IMR-90 (cell line): ENCODE results near the gene MALRD1. TPM values are rescaled to one million over a fixed set of nuclear protein-coding genes. Genes with fewer than 3 reads are reported as not detected.

Experiments used
- ATAC-seq: fragments of 200-7000 bp; cut with Tn5 transposase; 2 replicates; pipeline ENCODE4 v1.9.1; 2020; ENCODE audit warnings: low read depth, mild to moderate bottlenecking, moderate library complexity
- BruUV-seq: library from RNA; stranded (reverse); fragments of 400-500 nt; replicated peaks from 2 replicates; lab custom pipeline; 2021; lab: Mats Ljungman, UMichigan
- CTCF ChIA-PET: fragments of 300-600 bp; formaldehyde crosslinking; extraction: SDS; loops from one replicate; lab custom pipeline; 2021; ENCODE audit warnings: antibody characterized with exemption; lab: Yijun Ruan, JAX
- POLR2A ChIA-PET: fragments of 300-600 bp; sonication (Branson Sonifier 250); formaldehyde crosslinking; loops from one replicate; lab custom pipeline; 2022; ENCODE audit warnings: antibody characterized with exemption; ENCODE audit not compliant: unreplicated experiment; lab: Charles Lee
- DNase-seq: peaks from one replicate; pipeline ENCODE4 v3.0.0; 2013
- H2AFZ ChIP-seq: replicated peaks from 2 replicates; pipeline ENCODE3; 2013; ENCODE audit warnings: low read length, mild to moderate bottlenecking; ENCODE audit not compliant: poor library complexity
- H2AK5ac ChIP-seq: 2 replicates; pipeline ENCODE4 v1.6.1; 2013; ENCODE audit warnings: low read depth, low read length, inconsistent platforms
- H2AK9ac ChIP-seq: replicated peaks from 2 replicates; pipeline ENCODE3; 2013; ENCODE audit warnings: mild to moderate bottlenecking, low read depth, low read length, moderate library complexity; ENCODE audit not compliant: poor library complexity
- H2BK120ac ChIP-seq: 2 replicates; pipeline ENCODE4 v1.6.1; 2013; ENCODE audit warnings: low read depth, low read length, inconsistent platforms
- H2BK15ac ChIP-seq: 3 replicates; pipeline ENCODE4 v1.6.1; 2013; ENCODE audit warnings: low read depth, low read length, inconsistent platforms
- H2BK20ac ChIP-seq: 2 replicates; pipeline ENCODE4 v1.6.1; 2013; ENCODE audit warnings: low read depth, mild to moderate bottlenecking, inconsistent platforms, low read length, moderate library complexity
- H2BK5ac ChIP-seq: 2 replicates; pipeline ENCODE4 v1.6.1; 2013; ENCODE audit warnings: mild to moderate bottlenecking, low read depth, low read length, inconsistent platforms; ENCODE audit not compliant: poor library complexity, severe bottlenecking
- H3K14ac ChIP-seq: replicated peaks from 2 replicates; pipeline ENCODE4 v1.6.1; 2013; ENCODE audit warnings: low read depth, low read length, inconsistent platforms
- H3K18ac ChIP-seq: 2 replicates; pipeline ENCODE4 v1.6.1; 2013; ENCODE audit warnings: low read depth, low read length, control low read depth
- H3K23ac ChIP-seq: 2 replicates; pipeline ENCODE4 v1.6.1; 2013; ENCODE audit warnings: low read depth, low read length, inconsistent platforms
- H3K27ac ChIP-seq: 2 replicates; pipeline ENCODE4 v1.5.1; 2013; ENCODE audit warnings: mild to moderate bottlenecking, control low read depth, low read length; ENCODE audit not compliant: insufficient read depth
- H3K27me3 ChIP-seq: 2 replicates; pipeline ENCODE4 v1.6.1; 2013; ENCODE audit warnings: low read length; ENCODE audit not compliant: control insufficient read depth, insufficient read depth
- H3K36me3 ChIP-seq: 2 replicates; pipeline ENCODE4 v1.6.1; 2013; ENCODE audit warnings: low read length, mixed read lengths; ENCODE audit not compliant: control insufficient read depth, insufficient read depth
- H3K4ac ChIP-seq: 2 replicates; pipeline ENCODE4 v1.6.1; 2013; ENCODE audit warnings: low read depth, low read length, inconsistent platforms
- H3K4me1 ChIP-seq: 2 replicates; pipeline ENCODE4 v1.6.1; 2013; ENCODE audit warnings: low read length, mixed read lengths; ENCODE audit not compliant: control insufficient read depth, insufficient read depth
- H3K4me2 ChIP-seq: 2 replicates; pipeline ENCODE4 v1.6.1; 2013; ENCODE audit warnings: low read depth, mild to moderate bottlenecking, control low read depth, low read length, moderate library complexity
- H3K4me3 ChIP-seq: 2 replicates; pipeline ENCODE4 v1.5.1; 2013; ENCODE audit warnings: low read depth, mild to moderate bottlenecking, control low read depth, low read length, moderate library complexity; ENCODE audit not compliant: insufficient read depth
- H3K56ac ChIP-seq: 2 replicates; pipeline ENCODE4 v1.6.1; 2013; ENCODE audit warnings: low read length, inconsistent platforms; ENCODE audit not compliant: insufficient read depth; ENCODE audit errors: extremely low read depth
- H3K79me1 ChIP-seq, 2 experiments: 2 replicates each; pipeline ENCODE4 v1.6.1; 2013; ENCODE audit warnings: low read length in 2 of 2, inconsistent platforms in 1 of 2, low read depth in 1 of 2
- H3K9ac ChIP-seq: 2 replicates; pipeline ENCODE4 v1.6.1; 2013; ENCODE audit warnings: low read depth, low read length, control low read depth
- H3K9me1 ChIP-seq: 2 replicates; pipeline ENCODE4 v1.6.1; 2013; ENCODE audit warnings: low read length, inconsistent platforms; ENCODE audit not compliant: insufficient read depth
- H3K9me3 ChIP-seq: 2 replicates; pipeline ENCODE4 v1.6.1; 2013; ENCODE audit warnings: low read length; ENCODE audit not compliant: control insufficient read depth, insufficient read depth
- H4K20me1 ChIP-seq: 2 replicates; pipeline ENCODE4 v1.6.1; 2013; ENCODE audit warnings: low read length, inconsistent platforms; ENCODE audit not compliant: insufficient read depth
- H4K5ac ChIP-seq: 2 replicates; pipeline ENCODE4 v1.6.1; 2013; ENCODE audit warnings: mild to moderate bottlenecking, low read depth, low read length, control low read depth
- H4K8ac ChIP-seq, 2 experiments: 2 replicates each; pipeline ENCODE4 v1.6.1; 2013; ENCODE audit warnings: low read depth in 2 of 2, low read length in 2 of 2, control low read depth in 1 of 2, inconsistent platforms in 1 of 2
- H4K91ac ChIP-seq: 2 replicates; pipeline ENCODE4 v1.6.1; 2013; ENCODE audit warnings: low read depth, low read length, inconsistent platforms; ENCODE audit not compliant: insufficient read depth
- BHLHE40 ChIP-seq: fragments of 150-350 bp; IDR thresholded peaks from 2 replicates; pipeline ENCODE4 v1.6.1; 2016; ENCODE audit warnings: mild to moderate bottlenecking, low read depth, low read length
- CEBPB ChIP-seq: IDR thresholded peaks from 2 replicates; pipeline ENCODE4 v1.6.1; 2012; ENCODE audit warnings: low read depth, low read length, improper control_type of control experiment
- MAFK ChIP-seq: IDR thresholded peaks from 2 replicates; pipeline ENCODE4 v1.6.1; 2012; ENCODE audit warnings: low read depth, low read length, improper control_type of control experiment
- MAZ ChIP-seq: IDR thresholded peaks from 2 replicates; pipeline ENCODE4 v1.6.1; 2012; ENCODE audit warnings: low read depth, mild to moderate bottlenecking, low read length, improper control_type of control experiment, moderate library complexity, borderline replicate concordance
- NFE2L2 ChIP-seq: fragments of 150-350 bp; IDR thresholded peaks from 2 replicates; pipeline ENCODE4 v1.6.1; 2016; ENCODE audit warnings: low read depth, mild to moderate bottlenecking, low read length
- POLR2A ChIP-seq: IDR thresholded peaks from 2 replicates; pipeline ENCODE4 v1.6.1; 2012; ENCODE audit warnings: mild to moderate bottlenecking, low read depth, low read length
- RAD21 ChIP-seq: IDR thresholded peaks from 2 replicates; pipeline ENCODE4 v1.6.1; 2012; ENCODE audit warnings: low read length, improper control_type of control experiment
- SMC3 ChIP-seq: fragments of 150-350 bp; IDR thresholded peaks from 2 replicates; pipeline ENCODE4 v1.6.1; 2016; ENCODE audit warnings: low read depth, mild to moderate bottlenecking, antibody characterized with exemption, low read length, moderate library complexity
- WGBS, 2 experiments: methylation state at CpG; one replicate each; pipeline versions ENCODE4 v1.1.5 to v1.1.7; 2013; ENCODE audit warnings: missing lambda C conversion rate in 2 of 2; ENCODE audit not compliant: insufficient read length in 1 of 2; ENCODE audit errors: extremely low coverage in 2 of 2; 5-methylcytosine and 5-hydroxymethylcytosine counted together
- dilution Hi-C: fragments of 300-500 bp; cut with HindIII; formaldehyde crosslinking; loops from one replicate; pipeline ENCODE4 v1.14.3; 2018; ENCODE audit warnings: low sequenced_read_pairs; ENCODE audit not compliant: unreplicated experiment
- in situ Hi-C: fragments of 300-500 bp; cut with MboI; formaldehyde crosslinking; loops from 3 replicates; pipeline ENCODE4 v1.14.3; 2019; ENCODE audit warnings: low sequenced_read_pairs, inconsistent platforms, mixed read lengths
- intact Hi-C: fragments of 100-400 bp; cut with micrococcal nuclease; formaldehyde crosslinking; loops from 2 replicates; pipeline ENCODE4 v1.10.0; 2022
- polyA plus RNA-seq, 3 experiments: library from polyadenylated mRNA; depleted of rRNA; stranded (reverse); fragments of >200 nt; gene quantifications; 2 replicates each; pipeline ENCODE4 v1.2.3, GENCODE V29; 2012; ENCODE audit warnings: low replicate concordance in 1 of 3
- total RNA-seq: library from RNA; depleted of rRNA; stranded (reverse); fragments of >200 nt; gene quantifications from 2 replicates; pipeline ENCODE4 v1.2.3, GENCODE V29; 2012
- TF ChIP-seq, protein P1 (sequence below): conservative IDR thresholded peaks from 2 replicates; pipeline ENCODE4 v1.5.1; 2012; ENCODE audit warnings: mild to moderate bottlenecking, low read depth, low read length, improper control_type of control experiment
- TF ChIP-seq, protein P2 (sequence below): fragments of 150-350 bp; IDR thresholded peaks from 2 replicates; pipeline ENCODE4 v1.6.1; 2017; ENCODE audit warnings: mild to moderate bottlenecking, antibody characterized with exemption, low read length, low read depth
- TF ChIP-seq, protein P3 (sequence below): fragments of 150-350 bp; IDR thresholded peaks from 2 replicates; pipeline ENCODE4 v1.6.1; 2016; ENCODE audit warnings: low read depth, mild to moderate bottlenecking, low read length, moderate library complexity, borderline replicate concordance

MALRD1 gene
- total and polyA plus RNA-seq, 2 of the 4 experiments (the other 2 are of a cell fraction), result 0.34 to 1.1 TPM

DNA sequence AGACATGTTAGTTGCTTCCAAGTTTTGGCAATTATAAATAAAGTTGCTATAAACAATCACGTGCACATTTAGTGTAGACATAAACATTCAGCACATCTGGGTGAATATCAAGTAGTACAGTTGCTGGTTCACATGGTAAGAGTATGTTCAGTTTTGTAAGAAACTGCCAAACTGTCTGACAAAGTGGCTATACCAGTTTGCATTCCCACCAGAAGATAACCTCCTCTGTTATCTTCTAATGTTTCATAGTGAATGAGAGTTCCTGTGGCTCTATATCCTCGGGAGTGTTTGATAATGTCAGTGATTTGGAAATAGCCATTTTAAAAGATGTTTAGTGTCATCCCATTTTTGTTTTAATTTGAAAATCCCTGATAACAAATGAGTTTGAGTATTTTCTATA is 508.1 kb downstream of the MALRD1 start:
- H3K4me1 ChIP-seq, result no peaks in the 10 kb centered on the region
- BruUV-seq, result no TSS peak
- no peaks in the 10 kb centered on the region for H3K36me3 ChIP-seq
- H2AK9ac ChIP-seq, result no peak overlapping the region
- H3K23ac ChIP-seq, result no peak overlapping the region
- intact Hi-C loops (no loop called here), dilution Hi-C loops (no loop called here), in situ Hi-C loops (no loop called here)
- no peak overlapping the region for H3K4me3 ChIP-seq
- WGBS, 2 experiments, result no CpG with 5 or more reads among the region's 2 CpGs
- no peak overlapping the region for H2BK15ac ChIP-seq
- no peak overlapping the region for H4K8ac ChIP-seq
- no peak overlapping the region for H3K56ac ChIP-seq
- H3K4me2 ChIP-seq, result no peak overlapping the region
- H3K14ac ChIP-seq, result no peak overlapping the region
- H4K91ac ChIP-seq, result no peak overlapping the region
- TF ChIP-seq SMC3 (no peak), POLR2A (no peak), CEBPB (no peak), MAFK (no peak), MAZ (no peak), RAD21 (no peak), NFE2L2 (no peak), BHLHE40 (no peak)
- TF ChIP-seq, protein P1, sequence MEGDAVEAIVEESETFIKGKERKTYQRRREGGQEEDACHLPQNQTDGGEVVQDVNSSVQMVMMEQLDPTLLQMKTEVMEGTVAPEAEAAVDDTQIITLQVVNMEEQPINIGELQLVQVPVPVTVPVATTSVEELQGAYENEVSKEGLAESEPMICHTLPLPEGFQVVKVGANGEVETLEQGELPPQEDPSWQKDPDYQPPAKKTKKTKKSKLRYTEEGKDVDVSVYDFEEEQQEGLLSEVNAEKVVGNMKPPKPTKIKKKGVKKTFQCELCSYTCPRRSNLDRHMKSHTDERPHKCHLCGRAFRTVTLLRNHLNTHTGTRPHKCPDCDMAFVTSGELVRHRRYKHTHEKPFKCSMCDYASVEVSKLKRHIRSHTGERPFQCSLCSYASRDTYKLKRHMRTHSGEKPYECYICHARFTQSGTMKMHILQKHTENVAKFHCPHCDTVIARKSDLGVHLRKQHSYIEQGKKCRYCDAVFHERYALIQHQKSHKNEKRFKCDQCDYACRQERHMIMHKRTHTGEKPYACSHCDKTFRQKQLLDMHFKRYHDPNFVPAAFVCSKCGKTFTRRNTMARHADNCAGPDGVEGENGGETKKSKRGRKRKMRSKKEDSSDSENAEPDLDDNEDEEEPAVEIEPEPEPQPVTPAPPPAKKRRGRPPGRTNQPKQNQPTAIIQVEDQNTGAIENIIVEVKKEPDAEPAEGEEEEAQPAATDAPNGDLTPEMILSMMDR, result no peak
- TF ChIP-seq, protein P2, sequence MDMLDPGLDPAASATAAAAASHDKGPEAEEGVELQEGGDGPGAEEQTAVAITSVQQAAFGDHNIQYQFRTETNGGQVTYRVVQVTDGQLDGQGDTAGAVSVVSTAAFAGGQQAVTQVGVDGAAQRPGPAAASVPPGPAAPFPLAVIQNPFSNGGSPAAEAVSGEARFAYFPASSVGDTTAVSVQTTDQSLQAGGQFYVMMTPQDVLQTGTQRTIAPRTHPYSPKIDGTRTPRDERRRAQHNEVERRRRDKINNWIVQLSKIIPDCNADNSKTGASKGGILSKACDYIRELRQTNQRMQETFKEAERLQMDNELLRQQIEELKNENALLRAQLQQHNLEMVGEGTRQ, result no peak
- TF ChIP-seq, protein P3, sequence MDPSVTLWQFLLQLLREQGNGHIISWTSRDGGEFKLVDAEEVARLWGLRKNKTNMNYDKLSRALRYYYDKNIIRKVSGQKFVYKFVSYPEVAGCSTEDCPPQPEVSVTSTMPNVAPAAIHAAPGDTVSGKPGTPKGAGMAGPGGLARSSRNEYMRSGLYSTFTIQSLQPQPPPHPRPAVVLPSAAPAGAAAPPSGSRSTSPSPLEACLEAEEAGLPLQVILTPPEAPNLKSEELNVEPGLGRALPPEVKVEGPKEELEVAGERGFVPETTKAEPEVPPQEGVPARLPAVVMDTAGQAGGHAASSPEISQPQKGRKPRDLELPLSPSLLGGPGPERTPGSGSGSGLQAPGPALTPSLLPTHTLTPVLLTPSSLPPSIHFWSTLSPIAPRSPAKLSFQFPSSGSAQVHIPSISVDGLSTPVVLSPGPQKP, result no peak
- H3K79me1 ChIP-seq, result no peaks in the 10 kb centered on the region
- ChIA-PET CTCF (no interaction called here), POLR2A (no interaction called here)
- no peak overlapping the region for H3K4ac ChIP-seq
- H2BK20ac ChIP-seq, result no peak overlapping the region
- ATAC-seq (no peak), DNase-seq (no peak)
- no peak overlapping the region for H2AK5ac ChIP-seq
- no peak overlapping the region for H4K5ac ChIP-seq
- no peaks in the 10 kb centered on the region for H3K27me3 ChIP-seq
- no peaks in the 10 kb centered on the region for H3K9me3 ChIP-seq
- H2AFZ ChIP-seq, result no peak overlapping the region
- H3K9ac ChIP-seq, result no peak overlapping the region
- H3K27ac ChIP-seq, result no peak overlapping the region
- no peak overlapping the region for H2BK120ac ChIP-seq
- no peaks in the 10 kb centered on the region for H4K20me1 ChIP-seq
- no peaks in the 10 kb centered on the region for H3K9me1 ChIP-seq
- H3K18ac ChIP-seq, result no peak overlapping the region
- H2BK5ac ChIP-seq, result no peak overlapping the region
